ENCODE measurements around the gene CACNA1H.
"Not testable (repeated sequence)": the region's sequence is repeated elsewhere in the genome, so short reads cannot be mapped to it uniquely, and the experiment has no call there.

The CACNA1H gene

DNA sequence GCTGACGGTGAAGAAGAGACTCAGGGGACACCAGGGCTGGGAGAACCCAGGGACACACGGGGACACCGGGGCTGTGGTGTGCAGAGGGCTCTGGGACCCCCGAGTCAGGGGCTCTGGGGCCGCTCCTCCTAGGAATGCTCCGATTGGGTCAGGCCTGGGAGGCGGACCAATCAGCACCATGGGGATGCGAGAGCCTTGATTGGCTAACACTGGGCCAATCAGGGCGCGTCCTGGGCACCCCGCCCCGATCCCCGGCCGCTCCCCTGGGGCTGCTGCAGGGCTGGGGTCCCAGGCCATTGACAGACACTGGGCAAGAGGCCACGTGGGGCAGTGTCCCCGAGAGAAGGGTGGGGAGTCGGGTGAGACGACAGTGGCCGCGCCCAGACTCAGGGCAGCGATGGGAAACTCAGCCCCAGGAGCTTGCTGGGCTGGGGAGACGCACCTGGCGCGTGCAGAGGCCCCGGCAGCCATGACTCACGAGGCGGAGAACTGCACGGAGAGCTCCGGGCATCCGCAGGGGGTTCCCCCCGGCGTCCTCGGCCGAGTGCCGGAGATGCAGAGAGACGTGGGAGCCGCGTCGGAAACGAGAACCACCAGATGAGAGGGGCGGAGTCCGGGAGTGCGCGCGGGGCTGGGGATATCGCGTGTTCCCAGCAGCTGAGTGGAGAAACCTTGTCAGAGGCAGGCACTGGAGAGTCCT, 79.3 kb downstream of the CACNA1H start:
- peak; percentile 20 for ATAC-seq
- not testable (repeated sequence) for H3K4me1 Mint-ChIP-seq; H3K4me3 Mint-ChIP-seq; DNase-seq (ENCODE audit: low spot score in 2 of 2); H3K9me3 Mint-ChIP-seq; H3K36me3 Mint-ChIP-seq; H3K27ac Mint-ChIP-seq

DNA sequence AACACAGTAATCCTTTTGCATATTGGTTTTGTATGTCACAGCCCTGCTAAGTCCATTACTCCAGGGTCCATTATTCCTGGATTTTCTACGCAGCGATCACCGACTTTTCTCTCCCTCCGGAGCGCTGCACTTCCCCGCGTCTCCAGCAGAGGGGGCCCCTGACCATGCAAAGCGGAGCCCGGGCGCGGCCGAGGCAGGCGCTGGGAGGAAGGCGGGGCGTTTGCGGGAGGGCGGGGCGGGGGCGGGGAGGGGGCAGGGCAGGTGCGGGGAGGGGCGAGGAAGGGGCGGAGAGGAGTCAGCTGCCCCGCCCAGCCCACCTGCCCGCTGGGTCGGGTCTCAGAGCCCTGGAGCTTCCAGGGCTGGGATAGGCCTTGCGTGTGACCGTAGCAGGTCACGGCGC, 83.8 kb downstream of the CACNA1H start:
- ATAC-seq, result peak; percentile 43
- not testable (repeated sequence) for H3K36me3 Mint-ChIP-seq; H3K9me3 Mint-ChIP-seq; DNase-seq (ENCODE audit: low spot score in 2 of 2); H3K4me3 Mint-ChIP-seq; H3K27ac Mint-ChIP-seq; H3K4me1 Mint-ChIP-seq

DNA sequence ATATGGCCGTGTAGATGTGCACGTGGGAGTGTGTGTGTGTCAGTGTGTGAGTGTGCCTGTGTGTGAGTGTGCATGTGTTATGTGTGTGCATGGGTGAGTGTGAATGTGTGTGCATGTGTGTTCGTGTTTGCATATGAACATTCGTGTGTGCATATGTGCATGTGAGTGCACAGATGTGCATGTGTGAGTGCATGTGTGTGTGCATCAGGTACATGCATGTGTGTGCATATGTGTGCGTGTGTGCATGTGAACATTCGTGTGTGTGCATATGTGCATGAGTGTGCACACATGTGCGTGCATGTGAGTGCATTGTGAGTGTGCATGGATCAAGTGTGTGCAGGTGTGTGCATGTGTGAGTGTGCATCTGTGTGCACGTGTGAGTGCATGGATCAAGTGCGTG, 85.1 kb downstream of the CACNA1H start:
- ATAC-seq (no peak), DNase-seq (ENCODE audit: low spot score in 2 of 2) (no peak)
- H3K27ac Mint-ChIP-seq, result no peak overlapping the region
- no peaks in the 10 kb centered on the region for H3K9me3 Mint-ChIP-seq
- H3K4me1 Mint-ChIP-seq, result no peaks in the 10 kb centered on the region
- no peaks in the 10 kb centered on the region for H3K36me3 Mint-ChIP-seq
- H3K4me3 Mint-ChIP-seq, result no peak overlapping the region

DNA sequence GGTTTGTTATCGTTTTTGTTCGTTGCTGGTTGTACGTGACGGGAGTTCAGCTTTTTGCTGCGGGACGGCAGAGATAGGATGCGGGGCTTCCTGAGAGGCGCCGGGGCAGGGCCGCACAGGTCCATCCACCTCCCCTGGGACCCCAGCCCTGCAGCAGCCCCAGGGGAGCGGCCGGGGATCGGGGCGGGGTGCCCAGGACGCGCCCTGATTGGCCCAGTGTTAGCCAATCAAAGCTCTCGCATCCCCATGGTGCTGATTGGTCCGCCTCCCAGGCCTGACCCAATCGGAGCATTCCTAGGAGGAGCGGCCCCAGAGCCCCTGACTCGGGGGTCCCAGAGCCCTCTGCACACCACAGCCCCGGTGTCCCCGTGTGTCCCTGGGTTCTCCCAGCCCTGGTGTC, 86.0 kb downstream of the CACNA1H start:
- H3K36me3 Mint-ChIP-seq; DNase-seq (ENCODE audit: low spot score in 2 of 2); H3K4me3 Mint-ChIP-seq; H3K27ac Mint-ChIP-seq; ATAC-seq; H3K4me1 Mint-ChIP-seq; H3K9me3 Mint-ChIP-seq: not testable (repeated sequence)

DNA sequence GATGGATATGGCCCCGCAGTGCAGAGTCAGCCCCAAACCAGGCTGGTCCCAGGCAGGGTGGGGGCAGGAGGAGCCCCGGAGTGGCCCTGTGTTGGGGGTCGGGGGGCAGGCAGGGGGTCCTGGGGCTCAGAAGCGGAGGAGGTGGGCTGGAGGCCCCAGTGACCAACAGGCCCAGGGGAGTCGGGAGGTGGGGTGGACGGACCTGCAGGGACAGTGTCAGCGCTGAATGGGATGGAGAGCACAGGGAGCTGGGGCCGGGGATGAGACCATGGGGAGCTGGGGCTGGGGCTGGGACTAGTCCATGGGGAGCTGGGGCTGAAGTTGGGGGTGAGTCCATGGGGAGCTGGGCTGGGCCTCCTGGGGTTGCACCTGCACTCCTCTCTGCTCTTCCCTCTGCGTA, 86.7 kb downstream of the CACNA1H start:
- not testable (repeated sequence) for ATAC-seq; H3K36me3 Mint-ChIP-seq; H3K4me1 Mint-ChIP-seq; H3K4me3 Mint-ChIP-seq; H3K27ac Mint-ChIP-seq; H3K9me3 Mint-ChIP-seq; DNase-seq (ENCODE audit: low spot score in 2 of 2)

DNA sequence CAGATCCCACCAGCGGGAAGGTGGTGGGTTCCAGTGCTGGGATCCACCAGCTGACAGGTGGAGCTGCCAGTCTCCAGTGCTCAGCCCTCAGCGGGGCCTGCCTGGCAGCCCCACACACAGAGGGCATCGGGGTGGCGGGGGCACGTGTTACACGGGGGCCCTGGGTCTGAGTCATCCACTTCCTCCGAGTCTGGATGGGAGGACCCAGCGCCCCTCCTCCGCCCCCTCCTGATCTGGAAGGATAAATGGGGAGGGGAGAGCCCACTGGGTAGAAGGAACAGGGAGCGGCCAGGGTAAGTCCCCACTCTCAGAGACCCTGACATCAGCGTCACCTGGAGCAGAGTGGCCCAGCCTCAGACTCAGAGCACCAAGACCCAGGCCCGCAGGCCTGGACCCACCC, 87.5 kb downstream of the CACNA1H start, which contains the start of gene TPSAB1:
TSS of gene TPSAB1 (plus strand) at position 270 of the 400 bp plus-strand sequence. CDS start 234 bp downstream, outside the sequence.
- ATAC-seq; H3K4me1 Mint-ChIP-seq; H3K36me3 Mint-ChIP-seq; H3K9me3 Mint-ChIP-seq; H3K4me3 Mint-ChIP-seq; DNase-seq (ENCODE audit: low spot score in 2 of 2); H3K27ac Mint-ChIP-seq: not testable (repeated sequence)

DNA sequence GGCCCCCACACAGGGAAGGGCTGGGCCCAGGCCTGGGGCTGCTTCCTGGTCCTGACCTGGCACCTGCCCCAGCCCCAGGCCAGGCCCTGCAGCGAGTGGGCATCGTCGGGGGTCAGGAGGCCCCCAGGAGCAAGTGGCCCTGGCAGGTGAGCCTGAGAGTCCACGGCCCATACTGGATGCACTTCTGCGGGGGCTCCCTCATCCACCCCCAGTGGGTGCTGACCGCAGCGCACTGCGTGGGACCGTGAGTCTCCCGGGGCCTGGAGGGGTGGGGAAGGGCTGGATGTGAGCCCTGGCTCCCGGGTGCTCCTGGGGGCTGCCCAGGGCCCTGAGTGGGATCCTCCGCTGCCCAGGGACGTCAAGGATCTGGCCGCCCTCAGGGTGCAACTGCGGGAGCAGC, 88.2 kb downstream of the CACNA1H start:
- not testable (repeated sequence) for H3K4me3 Mint-ChIP-seq; ATAC-seq; H3K36me3 Mint-ChIP-seq; H3K27ac Mint-ChIP-seq; H3K9me3 Mint-ChIP-seq; H3K4me1 Mint-ChIP-seq; DNase-seq (ENCODE audit: low spot score in 2 of 2)

DNA sequence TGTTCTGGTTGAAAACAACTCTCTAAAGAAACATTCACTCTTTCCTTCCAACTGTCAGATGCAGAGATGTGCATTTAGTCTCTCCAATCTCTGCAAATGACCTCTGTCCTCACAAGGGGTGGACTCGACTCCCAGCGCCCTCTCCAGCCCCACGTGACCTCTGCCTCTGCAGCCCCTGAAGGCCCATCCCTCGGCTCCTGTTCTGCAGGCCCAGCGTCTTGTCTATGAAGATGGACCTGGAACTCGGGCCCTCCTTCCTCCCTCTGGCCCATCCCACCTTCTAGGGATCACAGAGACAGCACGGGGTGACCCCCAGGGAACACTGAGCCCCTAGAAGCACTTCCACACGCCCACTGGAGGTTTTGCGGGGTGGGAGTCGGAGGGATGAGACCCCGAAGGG, 90.5 kb downstream of the CACNA1H start:
- not testable (repeated sequence) for H3K9me3 Mint-ChIP-seq; H3K4me3 Mint-ChIP-seq; H3K4me1 Mint-ChIP-seq; H3K36me3 Mint-ChIP-seq; DNase-seq (ENCODE audit: low spot score in 2 of 2); ATAC-seq; H3K27ac Mint-ChIP-seq

DNA sequence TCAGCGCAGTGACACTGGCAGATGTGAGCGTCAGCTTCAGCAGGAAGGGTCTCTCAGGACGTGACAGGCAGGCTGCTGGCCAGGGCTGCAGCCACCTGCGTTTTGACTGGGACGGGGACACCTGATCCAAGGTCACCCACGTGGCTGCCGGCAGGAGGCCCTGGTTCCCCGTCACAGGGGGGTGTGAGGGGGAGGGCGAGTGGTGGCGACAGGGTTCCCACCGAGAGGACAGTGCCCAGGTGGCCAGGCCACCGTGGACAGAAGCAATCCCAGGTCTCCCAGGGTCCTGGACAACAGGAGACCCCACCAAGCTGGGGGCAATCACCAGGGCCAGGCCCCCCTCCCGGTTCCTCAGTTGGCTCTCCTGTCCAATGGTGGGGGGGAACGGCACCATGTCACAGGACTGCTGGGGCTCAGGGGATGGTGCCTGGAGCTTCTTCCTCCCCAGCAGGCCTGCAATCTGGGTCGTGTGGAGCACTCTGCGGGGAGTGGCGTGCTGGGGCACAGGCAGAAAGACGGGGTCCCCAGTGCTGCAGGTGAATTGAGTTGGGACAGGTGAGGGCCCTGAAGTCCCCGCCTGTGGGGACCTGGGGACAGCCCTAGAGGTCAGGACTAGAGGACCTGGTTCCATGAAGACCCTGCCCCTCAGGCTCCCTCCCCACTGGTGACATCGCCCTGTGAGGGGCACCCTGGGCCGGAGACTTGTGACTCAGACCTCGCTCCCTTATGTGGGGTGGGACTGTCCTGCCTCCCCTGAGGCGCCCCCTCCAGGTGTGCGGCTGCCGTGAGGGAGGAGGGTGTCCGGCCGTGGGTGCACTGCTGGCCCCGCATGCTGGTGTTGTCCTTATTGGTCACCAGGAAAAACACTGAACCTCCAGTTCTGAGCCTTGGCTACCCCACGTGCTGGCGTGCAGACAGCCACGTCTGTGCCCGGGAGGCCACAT, 91.3 kb downstream of the CACNA1H start:
- ATAC-seq, H3K4me3 Mint-ChIP-seq, H3K27ac Mint-ChIP-seq: not testable (repeated sequence)

DNA sequence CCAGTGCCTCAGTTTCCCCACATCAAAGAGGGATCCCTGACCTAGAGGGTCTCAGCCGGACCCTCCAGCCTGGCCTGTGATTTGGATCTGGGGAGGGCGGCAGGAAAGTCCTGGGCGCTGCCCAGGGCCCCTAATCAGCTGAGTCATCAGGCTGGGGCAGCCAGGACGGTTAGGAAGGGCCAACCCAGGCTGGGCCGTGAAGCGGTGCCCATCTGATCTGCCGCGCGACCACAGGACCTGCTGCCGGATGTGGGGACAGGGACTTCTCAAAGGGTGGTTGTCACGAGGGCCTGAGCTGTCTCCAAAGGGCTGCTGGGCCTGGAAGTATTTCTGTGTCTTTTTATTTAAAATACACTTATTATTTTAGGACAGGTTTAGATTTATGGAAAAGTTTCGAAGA, 92.0 kb downstream of the CACNA1H start:
- ATAC-seq (peak; percentile 57), DNase-seq (ENCODE audit: low spot score in 2 of 2) (no peak)
- Mint-ChIP-seq H3K9me3 (no peaks in the 10 kb centered on the region), H3K4me3 (no peak overlapping the region), H3K27ac (peak overlapping the region; percentile 60), H3K36me3 (no peaks in the 10 kb centered on the region), H3K4me1 (peaks cover 6% of the 10 kb centered on the region)

More for the DNA sequence above, 91.3 kb downstream of the CACNA1H start:
- DNase-seq (ENCODE audit: low spot score in 2 of 2); H3K4me1 Mint-ChIP-seq; H3K36me3 Mint-ChIP-seq; H3K9me3 Mint-ChIP-seq: not testable (repeated sequence)

DNA sequence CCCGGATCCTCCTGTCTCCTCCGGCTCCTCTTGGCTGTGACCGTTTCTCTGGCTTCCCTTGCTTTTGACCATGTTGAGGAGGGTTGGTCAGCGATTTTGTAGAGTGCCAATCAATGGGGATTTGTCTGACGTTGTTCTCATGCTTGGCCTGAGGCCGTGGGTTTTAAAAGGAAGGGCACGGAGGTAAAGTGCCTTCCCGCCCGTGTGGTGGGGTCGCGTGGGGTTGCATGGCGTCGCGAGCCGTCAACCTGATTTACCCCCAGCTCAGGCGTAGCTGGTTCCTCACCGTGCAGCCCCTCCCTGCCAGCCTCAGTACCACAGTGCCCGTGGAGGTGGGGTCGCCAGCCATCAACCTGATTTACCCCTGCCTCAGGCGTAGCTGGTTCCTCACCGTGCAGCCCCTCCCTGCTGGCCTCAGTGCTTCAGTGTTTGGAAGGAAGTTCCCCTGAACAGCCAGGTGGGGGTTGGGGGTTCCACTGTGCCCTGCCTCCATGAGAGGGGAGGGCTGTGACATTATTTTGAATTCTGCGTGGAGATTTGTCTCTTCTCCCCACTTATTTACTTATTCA, 92.6 kb downstream of the CACNA1H start:
- H3K9me3 Mint-ChIP-seq, result no peaks in the 10 kb centered on the region
- ATAC-seq (no peak), DNase-seq (ENCODE audit: low spot score in 2 of 2) (no peak)
- peaks cover 6% of the 10 kb centered on the region for H3K4me1 Mint-ChIP-seq
- H3K27ac Mint-ChIP-seq, result peak overlapping the region; percentile 60
- no peaks in the 10 kb centered on the region for H3K36me3 Mint-ChIP-seq
- H3K4me3 Mint-ChIP-seq, result no peak overlapping the region

DNA sequence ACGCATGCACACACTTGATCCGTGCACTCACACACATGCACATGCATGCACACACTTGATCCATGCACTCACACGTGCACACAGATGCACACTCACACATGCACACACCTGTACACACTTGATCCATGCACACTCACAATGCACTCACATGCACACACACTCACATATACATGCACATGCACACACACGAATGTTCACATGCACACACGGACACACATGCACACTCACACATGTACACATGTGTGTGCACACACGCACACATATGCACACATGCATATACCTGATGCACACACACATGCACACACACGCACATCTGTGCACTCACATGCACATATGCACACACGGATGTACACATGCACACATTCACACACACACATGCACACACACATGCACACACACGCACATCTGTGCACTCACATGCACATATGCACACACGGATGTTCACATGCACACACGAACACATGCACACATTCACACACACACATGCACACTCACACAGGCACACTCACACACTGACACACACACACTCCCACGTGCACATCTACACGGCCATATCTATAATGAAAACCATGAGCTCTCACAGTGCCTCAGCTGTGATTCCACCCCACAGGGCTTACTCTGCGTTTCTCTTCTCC, 95.1 kb downstream of the CACNA1H start:
- H3K9me3 Mint-ChIP-seq; DNase-seq (ENCODE audit: low spot score in 2 of 2); H3K4me1 Mint-ChIP-seq; H3K4me3 Mint-ChIP-seq; H3K27ac Mint-ChIP-seq; H3K36me3 Mint-ChIP-seq; ATAC-seq: not testable (repeated sequence)

DNA sequence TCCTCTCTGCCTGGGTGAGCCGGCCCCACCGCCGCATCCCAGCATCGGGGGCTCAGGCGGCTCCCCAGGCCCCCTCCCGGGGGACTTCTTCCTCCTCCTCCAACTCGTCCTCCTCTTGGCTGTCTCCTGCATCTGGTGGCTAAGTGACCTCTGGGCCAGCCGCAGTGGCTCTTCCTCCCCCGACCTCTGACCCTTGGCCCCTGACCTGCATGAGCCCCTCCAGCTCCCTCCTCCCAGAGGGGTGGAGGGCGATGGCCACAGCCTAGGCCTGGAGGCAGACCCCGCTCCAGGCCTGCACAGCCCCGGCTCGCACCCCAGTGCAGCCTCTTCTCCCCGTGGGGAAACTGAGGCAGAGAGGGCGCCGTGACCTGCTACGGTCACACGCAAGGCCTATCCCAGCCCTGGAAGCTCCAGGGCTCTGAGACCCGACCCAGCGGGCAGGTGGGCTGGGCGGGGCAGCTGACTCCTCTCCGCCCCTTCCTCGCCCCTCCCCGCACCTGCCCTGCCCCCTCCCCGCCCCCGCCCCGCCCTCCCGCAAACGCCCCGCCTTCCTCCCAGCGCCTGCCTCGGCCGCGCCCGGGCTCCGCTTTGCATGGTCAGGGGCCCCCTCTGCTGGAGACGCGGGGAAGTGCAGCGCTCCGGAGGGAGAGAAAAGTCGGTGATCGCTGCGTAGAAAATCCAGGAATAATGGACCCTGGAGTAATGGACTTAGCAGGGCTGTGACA, 96.3 kb downstream of the CACNA1H start:
- not testable (repeated sequence) for H3K4me1 Mint-ChIP-seq; H3K4me3 Mint-ChIP-seq; H3K36me3 Mint-ChIP-seq; H3K27ac Mint-ChIP-seq; DNase-seq (ENCODE audit: low spot score in 2 of 2); H3K9me3 Mint-ChIP-seq
- peak; percentile 56 for ATAC-seq

DNA sequence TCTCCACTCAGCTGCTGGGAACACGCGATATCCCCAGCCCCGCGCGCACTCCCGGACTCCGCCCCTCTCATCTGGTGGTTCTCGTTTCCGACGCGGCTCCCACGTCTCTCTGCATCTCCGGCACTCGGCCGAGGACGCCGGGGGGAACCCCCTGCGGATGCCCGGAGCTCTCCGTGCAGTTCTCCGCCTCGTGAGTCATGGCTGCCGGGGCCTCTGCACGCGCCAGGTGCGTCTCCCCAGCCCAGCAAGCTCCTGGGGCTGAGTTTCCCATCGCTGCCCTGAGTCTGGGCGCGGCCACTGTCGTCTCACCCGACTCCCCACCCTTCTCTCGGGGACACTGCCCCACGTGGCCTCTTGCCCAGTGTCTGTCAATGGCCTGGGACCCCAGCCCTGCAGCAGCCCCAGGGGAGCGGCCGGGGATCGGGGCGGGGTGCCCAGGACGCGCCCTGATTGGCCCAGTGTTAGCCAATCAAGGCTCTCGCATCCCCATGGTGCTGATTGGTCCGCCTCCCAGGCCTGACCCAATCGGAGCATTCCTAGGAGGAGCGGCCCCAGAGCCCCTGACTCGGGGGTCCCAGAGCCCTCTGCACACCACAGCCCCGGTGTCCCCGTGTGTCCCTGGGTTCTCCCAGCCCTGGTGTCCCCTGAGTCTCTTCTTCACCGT, 100.9 kb downstream of the CACNA1H start:
- DNase-seq (ENCODE audit: low spot score in 2 of 2); H3K27ac Mint-ChIP-seq; H3K4me1 Mint-ChIP-seq; H3K9me3 Mint-ChIP-seq; H3K4me3 Mint-ChIP-seq; H3K36me3 Mint-ChIP-seq: not testable (repeated sequence)
- peak; percentile 19 for ATAC-seq
